ENCODE measurements around the gene OTOGL.

- TF ChIP-seq CTCF (IDR thresholded peaks at IDR 0.05 in 4 of 5, conservative IDR thresholded peaks at IDR 0.05 in 1 of 5): no peak
- no peak for TF ChIP-seq POLR2A (IDR thresholded peaks at IDR 0.05)
Observed at GRCh38 chr12:80135624-80136023, 36.3 kb downstream of the OTOGL start.
